GM12874 (cell line): ENCODE data around the gene PWWP2B.
A peak's percentile ranks its signal among the peaks of the same experiment; 100 is the strongest.

Experiments used
- CTCF ChIP-seq: IDR thresholded peaks from 2 replicates; pipeline ENCODE4 v1.5.1; 2011; ENCODE audit warnings: low read depth, mild to moderate bottlenecking, control low read depth, low read length, moderate library complexity; ENCODE audit not compliant: insufficient read depth

The PWWP2B gene

GRCh38 chr10:132352462-132353308 lies 44.3 kb upstream of the PWWP2B start:
- peak; percentile 90 for TF ChIP-seq CTCF

DNA sequence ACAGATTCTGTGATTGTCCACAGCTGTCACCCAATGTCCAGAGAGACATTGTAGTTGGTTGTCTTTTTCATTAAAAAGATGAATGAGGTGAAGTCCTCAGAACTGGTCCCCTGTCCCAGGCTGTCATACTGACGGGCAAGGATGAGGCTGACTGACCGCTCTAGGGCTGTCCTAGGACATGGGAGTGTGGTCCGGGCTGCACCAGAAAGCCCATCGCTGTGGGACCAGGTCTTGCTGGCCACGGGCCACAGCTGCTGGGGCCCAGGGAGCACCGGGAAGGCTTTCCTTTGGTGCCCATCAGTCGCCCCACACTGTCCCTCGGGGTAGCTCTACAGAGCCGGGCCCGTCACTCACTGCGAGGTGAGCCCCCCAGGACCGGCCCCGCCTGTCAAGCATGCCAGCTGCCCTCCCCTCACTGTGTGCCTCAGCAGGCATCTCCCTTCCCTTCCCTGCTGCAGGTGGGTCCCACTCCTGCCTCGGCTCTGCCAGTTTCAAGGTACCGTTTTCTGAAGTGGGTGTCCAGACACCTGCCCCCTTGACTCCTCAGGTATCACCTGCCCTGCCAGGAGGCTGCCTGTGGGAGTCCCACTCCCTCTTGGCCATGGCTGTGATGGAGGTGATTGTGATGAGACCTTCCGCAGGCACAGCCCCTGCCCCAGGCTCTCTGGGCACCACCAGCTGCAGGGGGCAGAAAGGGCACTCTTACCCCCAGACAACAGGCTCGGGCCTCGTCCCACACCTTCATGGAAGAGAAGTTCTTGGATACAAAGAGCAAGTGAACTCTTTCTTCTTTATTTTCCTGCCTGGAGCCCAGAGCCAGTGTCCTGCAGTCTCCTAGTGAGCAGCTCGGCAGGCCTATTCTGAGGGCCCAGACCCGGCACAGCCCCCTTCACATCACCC lies 43.3 kb upstream of the PWWP2B start:
- TF ChIP-seq CTCF, result no peak

DNA sequence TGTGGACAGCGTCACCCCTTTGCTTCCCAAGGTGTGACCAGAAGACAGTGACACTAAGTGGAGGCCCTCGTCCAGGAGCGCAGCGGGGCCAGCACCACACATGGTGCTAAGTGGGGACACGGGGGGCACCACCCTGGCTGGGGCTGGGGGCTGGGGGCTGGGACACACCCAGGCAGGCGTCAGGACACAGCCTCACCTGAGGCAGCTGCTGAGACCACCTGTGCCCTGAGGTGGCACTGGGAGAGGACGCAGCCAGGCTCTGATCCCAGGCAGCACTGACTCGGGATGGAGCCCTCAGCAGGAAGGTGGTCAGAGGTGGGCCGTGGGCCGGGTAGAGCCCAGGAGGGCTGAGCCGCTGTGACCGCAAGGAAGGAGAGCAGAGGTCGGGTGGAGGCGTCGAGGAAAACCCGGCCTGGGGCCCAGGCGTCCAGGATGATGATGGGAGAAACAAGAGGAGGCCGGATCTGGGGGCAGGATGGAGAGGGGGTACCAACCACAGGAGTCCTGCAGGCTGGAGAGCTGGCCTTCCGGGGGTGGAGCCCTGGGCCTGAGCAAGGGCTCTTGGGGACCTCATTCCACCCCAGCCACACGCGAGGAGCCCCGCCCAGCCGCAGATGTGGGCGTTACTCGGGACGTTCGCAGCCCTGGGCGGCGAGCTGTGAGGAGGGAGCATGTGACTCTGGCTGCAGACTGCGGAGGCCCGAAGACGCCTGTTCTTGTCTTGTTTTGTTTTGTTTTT lies 42.5 kb upstream of the PWWP2B start:
- TF ChIP-seq CTCF, result no peak

DNA sequence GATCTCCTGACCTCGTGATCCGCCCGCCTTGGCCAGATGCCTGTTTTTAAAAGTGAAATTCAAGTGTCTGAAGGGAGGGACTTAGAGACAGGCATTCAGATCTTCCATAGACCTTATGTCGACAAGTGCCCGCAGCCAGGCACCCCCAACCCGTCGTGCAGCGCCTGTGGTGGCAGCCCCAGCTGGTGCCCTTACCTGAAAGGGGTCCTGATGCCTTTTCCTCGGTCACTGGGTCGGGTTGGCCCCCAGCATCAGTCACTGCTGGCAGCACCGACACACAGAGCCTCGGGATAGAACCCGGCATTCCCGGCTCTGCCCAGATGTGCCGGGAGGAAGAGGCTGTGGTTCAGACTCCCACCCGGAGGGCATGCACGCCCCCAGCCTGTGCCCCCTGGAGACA lies 41.7 kb upstream of the PWWP2B start:
- TF ChIP-seq CTCF, result no peak

- TF ChIP-seq CTCF, result no peak
Measured at GRCh38 chr10:132355754-132356153, 41.2 kb upstream of the PWWP2B start.

- TF ChIP-seq CTCF, result no peak
Measured at GRCh38 chr10:132356621-132357195, 40.3 kb upstream of the PWWP2B start.
